SK-N-SH (cell line): ENCODE data around the gene RAB3IL1.

Experiments
- CTCF ChIP-seq: fragments of 200-600 bp; sonication (generic); IDR thresholded peaks from 2 replicates; pipeline ENCODE4 v1.6.1; 2017; ENCODE audit warnings: antibody characterized with exemption, mild to moderate bottlenecking, moderate library complexity
- EP300 ChIP-seq, 2 experiments: IDR thresholded peaks; 2 replicates each; pipeline versions ENCODE4 v1.4.0 to v1.6.1; 2012; ENCODE audit warnings: borderline replicate concordance in 1 of 2, low read depth in 1 of 2, low read length in 1 of 2
- EZH2phosphoT487 ChIP-seq: fragments of 200-600 bp; sonication (generic); IDR thresholded peaks from 2 replicates; pipeline ENCODE4 v1.6.1; 2017; ENCODE audit warnings: low read depth, mixed run types, mild to moderate bottlenecking, antibody characterized with exemption, moderate library complexity, borderline replicate concordance
- GABPA ChIP-seq: IDR thresholded peaks from 2 replicates; pipeline ENCODE4 v1.4.0; 2012; ENCODE audit warnings: low read depth, mild to moderate bottlenecking
- MAX ChIP-seq: IDR thresholded peaks from 2 replicates; pipeline ENCODE4 v1.4.0; 2012; ENCODE audit warnings: low read depth
- MXI1 ChIP-seq: IDR thresholded peaks from 2 replicates; pipeline ENCODE4 v1.6.1; 2012; ENCODE audit warnings: mild to moderate bottlenecking, low read depth, low read length, improper control_type of control experiment
- NRF1 ChIP-seq: IDR thresholded peaks from 2 replicates; pipeline ENCODE4 v1.6.1; 2012; ENCODE audit warnings: low read depth, mild to moderate bottlenecking, low read length
- POLR2AphosphoS5 ChIP-seq: IDR thresholded peaks from 2 replicates; pipeline ENCODE4 v1.6.1; 2012; ENCODE audit warnings: low read depth, low read length
- RAD21 ChIP-seq: IDR thresholded peaks from 2 replicates; pipeline ENCODE4 v1.6.1; 2012; ENCODE audit warnings: mild to moderate bottlenecking, low read length
- REST ChIP-seq: IDR thresholded peaks from 2 replicates; pipeline ENCODE4 v1.6.1; 2012; ENCODE audit warnings: mild to moderate bottlenecking, low read depth, low read length, moderate library complexity

GRCh38 chr11:61886643-61887042 lies 30.7 kb downstream of the RAB3IL1 start:
- TF ChIP-seq GABPA (no peak), CTCF (no peak), EZH2phosphoT487 (no peak), RAD21 (no peak), NRF1 (no peak), POLR2AphosphoS5 (no peak), EP300 (IDR thresholded peaks at IDR 0.05; ENCODE audit: borderline replicate concordance in 1 of 2, low read depth in 1 of 2, low read length in 1 of 2) (no peak), MAX (no peak), MXI1 (no peak), REST (no peak)
